ENCODE data around the gene SSR1.

DNA sequence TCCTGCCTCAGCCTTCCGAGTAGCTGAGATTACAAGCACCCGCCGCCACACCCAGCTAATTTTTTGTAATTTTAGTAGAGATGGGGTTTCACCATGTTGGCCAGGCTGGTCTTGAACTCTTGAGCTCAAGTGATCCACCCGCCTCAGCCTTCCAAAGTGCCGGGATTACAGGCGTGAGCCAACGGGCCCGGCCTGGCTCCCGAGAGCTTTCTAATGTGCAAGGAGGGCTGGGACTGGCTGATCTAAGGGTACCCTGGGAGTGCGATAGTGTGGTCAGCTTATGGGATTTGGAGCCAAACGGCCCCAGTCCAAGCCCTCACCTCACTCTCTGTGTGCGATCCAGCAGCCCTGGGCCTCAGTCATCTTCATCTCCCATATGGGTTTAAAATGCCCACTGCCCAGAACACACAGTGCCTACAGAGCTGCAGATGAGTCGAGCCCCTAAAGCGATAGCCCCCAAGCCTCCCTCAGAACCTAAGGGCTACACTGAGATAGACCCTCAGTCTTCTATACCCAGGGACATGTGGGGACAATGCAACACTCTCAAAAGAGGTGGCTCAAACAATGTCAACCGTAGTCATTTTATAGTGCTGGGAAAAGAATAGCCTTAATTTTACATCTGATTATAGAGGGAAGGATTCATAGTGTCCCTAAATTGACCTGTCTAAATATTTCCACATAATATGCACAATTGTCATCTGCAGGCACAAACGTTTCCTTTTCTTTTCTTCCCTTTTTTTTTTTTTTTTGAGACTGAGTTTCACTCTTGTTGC is 50.1 kb downstream of the SSR1 start:
- TF ChIP-seq CTCF (IDR thresholded peaks at IDR 0.05; ENCODE audit: low read depth, low read length, missing input control) (no peak), REST (IDR thresholded peaks at IDR 0.05) (no peak), EGR1 (IDR thresholded peaks at IDR 0.05; ENCODE audit: low read depth in 2 of 2) (no peak)

All from liver (tissue), 3 donors.